Dedifferentiated amniotic fluid mesenchymal stem cell (primary cell): Measurements from ENCODE around the gene CBFA2T3.

Experiments used
- DNase-seq: peaks from one replicate; pipeline ENCODE4 v3.0.0-alpha.2; 2016; ENCODE audit errors: extremely low spot score

Gene CBFA2T3

GRCh38 chr16:88939245-88939971 lies 37.6 kb downstream of the CBFA2T3 start:
- no peak for DNase-seq

- no peak for DNase-seq
Observed at GRCh38 chr16:88938777-88939244, 38.2 kb downstream of the CBFA2T3 start.

GRCh38 chr16:88938119-88938776 lies 38.8 kb downstream of the CBFA2T3 start:
- DNase-seq: no peak

- DNase-seq: no peak
Observed at GRCh38 chr16:88937206-88937621, 39.8 kb downstream of the CBFA2T3 start.

GRCh38 chr16:88936556-88937205 lies 40.3 kb downstream of the CBFA2T3 start:
- DNase-seq: no peak

GRCh38 chr16:88936008-88936555 lies 40.9 kb downstream of the CBFA2T3 start:
- DNase-seq: no peak

- no peak for DNase-seq
Observed at GRCh38 chr16:88934066-88934667, 42.8 kb downstream of the CBFA2T3 start.

GRCh38 chr16:88932929-88933328 lies 44.1 kb downstream of the CBFA2T3 start:
- no peak for DNase-seq

GRCh38 chr16:88931936-88932335 lies 45.1 kb downstream of the CBFA2T3 start:
- DNase-seq: no peak

- no peak for DNase-seq
Observed at GRCh38 chr16:88931373-88931900, 45.6 kb downstream of the CBFA2T3 start.

GRCh38 chr16:88930716-88931115 lies 46.3 kb downstream of the CBFA2T3 start:
- DNase-seq: no peak

- DNase-seq: no peak
Observed at GRCh38 chr16:88929091-88929445, 47.9 kb downstream of the CBFA2T3 start.

- DNase-seq: no peak
Observed at GRCh38 chr16:88928405-88929090, 48.5 kb downstream of the CBFA2T3 start.

- DNase-seq: no peak
Observed at GRCh38 chr16:88927661-88928060, 49.3 kb downstream of the CBFA2T3 start.

GRCh38 chr16:88927010-88927409 lies 50.0 kb downstream of the CBFA2T3 start:
- DNase-seq: no peak

GRCh38 chr16:88926374-88926990 lies 50.5 kb downstream of the CBFA2T3 start:
- DNase-seq: no peak

- no peak for DNase-seq
Observed at GRCh38 chr16:88925540-88925887, 51.5 kb downstream of the CBFA2T3 start.

- DNase-seq: peak; percentile 62
Observed at GRCh38 chr16:88924834-88925539, 52.0 kb downstream of the CBFA2T3 start.

GRCh38 chr16:88923926-88924833 lies 52.8 kb downstream of the CBFA2T3 start:
- DNase-seq: no peak
